ENCODE results near the gene CD83.
"Not testable (repeated sequence)": the region's sequence is repeated elsewhere in the genome, so short reads cannot be mapped to it uniquely, and the experiment has no call there.

Gene CD83

DNA sequence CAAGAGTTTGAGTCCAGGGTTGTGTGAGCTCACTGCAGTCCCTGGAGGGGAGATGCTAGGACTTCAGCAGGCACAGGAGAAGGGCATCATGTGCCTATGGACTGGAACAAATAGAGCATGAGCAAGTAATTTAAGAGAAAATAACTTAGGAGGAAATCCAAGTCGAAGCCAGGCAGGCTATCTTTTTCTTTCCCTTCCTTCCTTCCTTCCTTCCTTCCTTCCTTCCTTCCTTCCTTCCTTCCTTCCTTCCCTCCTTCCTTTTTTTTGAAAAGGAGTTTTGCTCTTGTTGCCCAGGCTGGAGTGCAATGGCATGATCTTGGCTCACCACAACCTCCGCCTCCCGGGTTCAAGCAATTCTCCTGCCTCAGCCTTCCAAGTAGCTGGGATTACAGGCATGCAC, 33.7 kb downstream of the CD83 start:
- not testable (repeated sequence) for DNase-seq

- no peak for DNase-seq
Observed at GRCh38 chr6:14151773-14152172, 34.2 kb downstream of the CD83 start.

GRCh38 chr6:14153228-14153627, 35.7 kb downstream of the CD83 start:
- DNase-seq, result no peak

DNA sequence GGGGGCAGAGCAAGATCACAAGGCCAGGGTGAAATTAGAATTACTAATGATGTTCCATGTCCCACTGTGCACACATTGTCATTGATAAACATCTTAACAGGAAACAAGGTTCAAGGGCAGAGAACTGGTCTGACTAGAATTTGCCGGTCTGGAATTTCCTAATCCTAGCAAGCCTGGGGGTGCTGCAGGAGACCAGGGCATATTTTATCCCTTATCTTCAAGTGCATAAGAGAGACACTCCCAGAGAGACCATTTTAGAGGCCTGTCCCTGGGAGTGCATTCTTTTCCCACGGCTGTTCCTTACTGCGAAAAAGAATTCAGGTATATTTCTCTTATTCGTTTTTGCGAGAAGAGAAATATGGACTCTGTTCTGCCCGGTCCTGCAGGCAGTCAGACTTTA, 41.5 kb downstream of the CD83 start:
- DNase-seq, result no peak

DNA sequence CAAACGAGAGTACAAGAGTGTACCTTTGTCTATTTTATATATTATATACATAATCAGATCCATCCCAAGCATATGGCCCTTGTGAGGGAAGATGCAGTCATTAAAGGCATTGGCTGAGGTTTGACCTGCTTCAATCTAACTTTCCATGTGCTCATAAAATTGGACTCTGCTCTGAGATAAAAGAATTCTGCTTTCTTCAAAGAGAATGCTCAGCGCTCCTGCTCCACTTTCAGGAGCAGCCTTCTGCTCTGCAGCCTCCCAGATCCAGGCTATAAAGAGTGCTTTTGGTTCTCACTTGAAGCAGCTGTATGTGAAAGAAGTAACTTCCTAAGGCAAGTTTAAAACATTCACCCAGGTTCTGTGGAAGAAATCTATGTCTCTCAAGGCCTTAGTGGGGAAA, 45.3 kb downstream of the CD83 start:
- DNase-seq, result no peak

GRCh38 chr6:14165091-14165490, 47.5 kb downstream of the CD83 start:
- no peak for DNase-seq

GRCh38 chr6:14166839-14167238, 49.3 kb downstream of the CD83 start:
- no peak for DNase-seq

DNA sequence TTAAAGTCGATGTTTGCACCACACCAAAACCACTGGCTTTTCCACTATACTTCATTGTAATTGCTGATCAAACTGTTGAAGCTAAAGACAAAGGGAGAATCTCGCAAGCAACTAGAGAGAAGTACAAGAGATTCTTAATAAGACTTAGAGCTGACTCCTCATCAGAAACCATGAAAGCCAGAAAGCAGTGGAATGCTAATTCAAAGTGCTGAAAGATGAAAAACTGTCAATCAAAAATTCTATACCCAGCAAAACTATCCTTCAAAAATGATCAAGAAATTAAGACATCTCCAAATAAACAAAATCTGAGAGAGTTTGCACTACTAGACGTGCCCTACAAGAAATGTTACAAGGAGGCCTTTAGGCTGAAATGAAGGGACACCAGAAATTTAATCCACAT, 52.6 kb downstream of the CD83 start:
- DNase-seq, result no peak

- no peak for DNase-seq
Observed at GRCh38 chr6:14172562-14172961, 55.0 kb downstream of the CD83 start.

GRCh38 chr6:14174226-14174625, 56.7 kb downstream of the CD83 start:
- no peak for DNase-seq

GRCh38 chr6:14174996-14175395, 57.4 kb downstream of the CD83 start:
- DNase-seq, result no peak

GRCh38 chr6:14176429-14176828, 58.9 kb downstream of the CD83 start:
- no peak for DNase-seq

- no peak for DNase-seq
Observed at GRCh38 chr6:14177413-14178082, 60.0 kb downstream of the CD83 start.

- DNase-seq, result no peak
Observed at GRCh38 chr6:14178083-14178445, 60.5 kb downstream of the CD83 start.

GRCh38 chr6:14180609-14181008, 63.0 kb downstream of the CD83 start:
- DNase-seq, result no peak

- DNase-seq, result no peak
Observed at GRCh38 chr6:14182916-14183315, 65.3 kb downstream of the CD83 start.
